ENCODE results near the gene DLEC1.

GRCh38 chr3:38141173-38141951 is 102.4 kb downstream of the DLEC1 start:
- TF ChIP-seq CTCF (IDR thresholded peaks at IDR 0.05) (no peak), POLR2A (IDR thresholded peaks at IDR 0.05) (no peak)
